ENCODE results near the gene DOCK2. TPM values are rescaled to one million over a fixed set of nuclear protein-coding genes. Genes with fewer than 3 reads are reported as not detected.

The DOCK2 gene
- total and polyA plus RNA-seq, 2 donors (not counting 1 experiment from before 2014, with no cell fraction given), result 112 to 330 TPM

DNA sequence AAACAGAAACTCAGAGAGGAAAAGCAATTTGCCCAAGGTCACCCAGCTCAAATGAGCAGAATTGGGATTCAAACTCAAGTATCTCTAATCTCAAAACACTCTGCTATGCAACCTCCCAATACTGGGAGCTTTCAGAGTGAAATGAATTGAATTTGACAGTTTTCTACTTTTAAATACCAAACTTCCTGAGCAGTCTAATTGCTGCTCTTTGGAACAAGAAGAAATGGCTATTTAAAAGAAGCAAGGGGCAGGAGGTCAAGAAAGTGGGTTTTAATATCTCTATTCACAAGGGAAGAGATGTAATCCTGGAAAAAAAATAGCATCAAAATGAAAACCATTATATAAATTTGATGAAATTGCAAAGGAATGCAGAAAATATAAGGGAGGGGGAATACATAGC lies 200.6 kb downstream of the DOCK2 start:
- H3K27me3 Mint-ChIP-seq, result no peaks in the 10 kb centered on the region
- CTCF ChIA-PET, result no interaction called here
- DNase-seq, result no peak
- H3K4me1 Mint-ChIP-seq, result no peaks in the 10 kb centered on the region
- H3K9me3 Mint-ChIP-seq (ENCODE audit: insufficient read depth), result no peaks in the 10 kb centered on the region
- Histone ChIP-seq H3K9ac (ENCODE audit: low read length) (no peak overlapping the region), H4K20me1 (ENCODE audit: control insufficient read depth, insufficient read depth, low read length, poor library complexity, severe bottlenecking) (no peaks in the 10 kb centered on the region), H3K4me3 (ENCODE audit: control extremely low read depth in 1 of 5, extremely low read depth in 1 of 5, insufficient read depth in 1 of 5, low read depth in 2 of 5, low read length in 4 of 5) (no peak overlapping the region), H3K27ac (ENCODE audit: low read length in 2 of 2) (no peak overlapping the region), H3K79me2 (ENCODE audit: control insufficient read depth, insufficient read depth, low read length) (peaks cover 9% of the 10 kb centered on the region), H3K36me3 (replicated peaks in 1 of 2; ENCODE audit: control extremely low read depth in 1 of 2, control insufficient read depth in 1 of 2, extremely low read depth in 1 of 2, insufficient read depth in 2 of 2, low read length in 1 of 2) (peaks cover 13 to 39% of the 10 kb centered on the region in 2 experiments), H3K4me1 (ENCODE audit: control insufficient read depth in 2 of 2, insufficient read depth in 2 of 2, low read length in 2 of 2) (no peaks in the 10 kb centered on the region), H3K9me3 (ENCODE audit: control extremely low read depth in 1 of 3, control insufficient read depth in 2 of 3, insufficient read depth in 1 of 3, low read length in 2 of 3) (no peaks in the 10 kb centered on the region), H3K4me2 (replicated peaks; ENCODE audit: low read depth, low read length, poor library complexity, severe bottlenecking) (no peak overlapping the region), H3K27me3 (replicated peaks in 1 of 4; ENCODE audit: control extremely low read depth in 1 of 4, control insufficient read depth in 3 of 4, insufficient read depth in 4 of 4, low read length in 3 of 4) (no peaks in the 10 kb centered on the region), H2AFZ (ENCODE audit: insufficient read depth, low read depth, low read length, poor library complexity, severe bottlenecking) (no peak overlapping the region)
- no peak overlapping the region for H3K27ac Mint-ChIP-seq
- TF ChIP-seq, protein P1, sequence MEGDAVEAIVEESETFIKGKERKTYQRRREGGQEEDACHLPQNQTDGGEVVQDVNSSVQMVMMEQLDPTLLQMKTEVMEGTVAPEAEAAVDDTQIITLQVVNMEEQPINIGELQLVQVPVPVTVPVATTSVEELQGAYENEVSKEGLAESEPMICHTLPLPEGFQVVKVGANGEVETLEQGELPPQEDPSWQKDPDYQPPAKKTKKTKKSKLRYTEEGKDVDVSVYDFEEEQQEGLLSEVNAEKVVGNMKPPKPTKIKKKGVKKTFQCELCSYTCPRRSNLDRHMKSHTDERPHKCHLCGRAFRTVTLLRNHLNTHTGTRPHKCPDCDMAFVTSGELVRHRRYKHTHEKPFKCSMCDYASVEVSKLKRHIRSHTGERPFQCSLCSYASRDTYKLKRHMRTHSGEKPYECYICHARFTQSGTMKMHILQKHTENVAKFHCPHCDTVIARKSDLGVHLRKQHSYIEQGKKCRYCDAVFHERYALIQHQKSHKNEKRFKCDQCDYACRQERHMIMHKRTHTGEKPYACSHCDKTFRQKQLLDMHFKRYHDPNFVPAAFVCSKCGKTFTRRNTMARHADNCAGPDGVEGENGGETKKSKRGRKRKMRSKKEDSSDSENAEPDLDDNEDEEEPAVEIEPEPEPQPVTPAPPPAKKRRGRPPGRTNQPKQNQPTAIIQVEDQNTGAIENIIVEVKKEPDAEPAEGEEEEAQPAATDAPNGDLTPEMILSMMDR (IDR thresholded peaks at IDR 0.05), result no peak
- TF ChIP-seq EZH2 (IDR thresholded peaks at IDR 0.05; ENCODE audit: borderline replicate concordance, insufficient read depth, low read depth, low read length, poor library complexity, severe bottlenecking), result no peak
- no peak overlapping the region for H3K4me3 Mint-ChIP-seq
- ATAC-seq (ENCODE audit: low read depth), result no peak
- POLR2A ChIA-PET, result no interaction called here
- intact Hi-C loops (cut with micrococcal nuclease), result no loop called here

DNA sequence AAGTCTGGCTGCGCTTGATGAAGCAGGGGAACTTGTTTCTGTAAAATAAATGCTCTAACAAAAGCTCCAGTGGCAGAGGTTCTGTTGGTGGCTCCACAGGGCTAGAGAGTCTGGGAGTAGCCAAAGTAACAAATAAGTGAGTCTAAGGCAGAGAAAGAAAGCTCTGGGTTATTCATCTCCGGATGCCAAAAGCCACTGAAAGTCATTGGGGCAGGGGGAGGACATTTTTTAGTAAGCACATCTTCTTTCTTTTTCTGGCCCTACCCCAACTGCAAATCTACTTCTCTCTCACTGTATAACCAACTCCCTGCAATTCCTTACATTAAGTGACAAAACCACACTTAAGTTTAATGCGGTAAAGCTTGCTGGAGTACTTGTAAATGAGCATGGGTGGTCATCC lies 201.6 kb downstream of the DOCK2 start:
- no peaks in the 10 kb centered on the region for H3K4me1 Mint-ChIP-seq
- Histone ChIP-seq H3K4me3 (ENCODE audit: control extremely low read depth in 1 of 5, extremely low read depth in 1 of 5, insufficient read depth in 1 of 5, low read depth in 2 of 5, low read length in 4 of 5) (no peak overlapping the region), H3K27ac (ENCODE audit: low read length in 2 of 2) (no peak overlapping the region), H2AFZ (ENCODE audit: insufficient read depth, low read depth, low read length, poor library complexity, severe bottlenecking) (no peak overlapping the region), H3K4me2 (replicated peaks; ENCODE audit: low read depth, low read length, poor library complexity, severe bottlenecking) (no peak overlapping the region), H3K9me3 (ENCODE audit: control extremely low read depth in 1 of 3, control insufficient read depth in 2 of 3, insufficient read depth in 1 of 3, low read length in 2 of 3) (no peaks in the 10 kb centered on the region), H3K36me3 (replicated peaks in 1 of 2; ENCODE audit: control extremely low read depth in 1 of 2, control insufficient read depth in 1 of 2, extremely low read depth in 1 of 2, insufficient read depth in 2 of 2, low read length in 1 of 2) (peaks cover 17 to 40% of the 10 kb centered on the region in 2 experiments), H4K20me1 (ENCODE audit: control insufficient read depth, insufficient read depth, low read length, poor library complexity, severe bottlenecking) (no peaks in the 10 kb centered on the region), H3K27me3 (replicated peaks in 1 of 4; ENCODE audit: control extremely low read depth in 1 of 4, control insufficient read depth in 3 of 4, insufficient read depth in 4 of 4, low read length in 3 of 4) (no peaks in the 10 kb centered on the region), H3K9ac (ENCODE audit: low read length) (no peak overlapping the region), H3K79me2 (ENCODE audit: control insufficient read depth, insufficient read depth, low read length) (peaks cover 12% of the 10 kb centered on the region), H3K4me1 (ENCODE audit: control insufficient read depth in 2 of 2, insufficient read depth in 2 of 2, low read length in 2 of 2) (no peaks in the 10 kb centered on the region)
- ATAC-seq (ENCODE audit: low read depth), result no peak
- no peaks in the 10 kb centered on the region for H3K9me3 Mint-ChIP-seq (ENCODE audit: insufficient read depth)
- CTCF ChIA-PET, result no interaction called here
- TF ChIP-seq EZH2 (IDR thresholded peaks at IDR 0.05; ENCODE audit: borderline replicate concordance, insufficient read depth, low read depth, low read length, poor library complexity, severe bottlenecking), result no peak
- TF ChIP-seq, protein P1 (IDR thresholded peaks at IDR 0.05), result no peak
- H3K27ac Mint-ChIP-seq, result no peak overlapping the region
- POLR2A ChIA-PET, result no interaction called here
- intact Hi-C loops (cut with micrococcal nuclease), result no loop called here
- WGBS (ENCODE audit: insufficient coverage), result no CpG with 5 or more reads among the region's 3 CpGs
- DNase-seq, result no peak
- no peaks in the 10 kb centered on the region for H3K27me3 Mint-ChIP-seq
- H3K4me3 Mint-ChIP-seq, result no peak overlapping the region
